HepG2 (cell line): Measurements from ENCODE around the gene AK3. TPM values are rescaled to one million over a fixed set of nuclear protein-coding genes. Genes with fewer than 3 reads are reported as not detected.

ENCODE experiments used
- BRCA1 ChIP-seq: sonication (generic); formaldehyde crosslinking; IDR thresholded peaks from 2 replicates; pipeline ENCODE4 v1.4.0; 2020; ENCODE audit warnings: missing genetic modification reagents
- CHD4 ChIP-seq: fragments of 200-600 bp; sonication (generic); IDR thresholded peaks from 2 replicates; pipeline ENCODE4 v1.7.0; 2017; ENCODE audit warnings: mild to moderate bottlenecking, low read length, borderline replicate concordance
- FOXC1 ChIP-seq: sonication (generic); formaldehyde crosslinking; IDR thresholded peaks from 2 replicates; pipeline ENCODE4 v1.8.0; 2022; ENCODE audit warnings: mild to moderate bottlenecking, missing genetic modification reagents, borderline replicate concordance
- KDM4B ChIP-seq: sonication (generic); formaldehyde crosslinking; IDR thresholded peaks from 2 replicates; pipeline ENCODE4 v1.4.0; 2020; ENCODE audit warnings: missing genetic modification reagents
- POLR2A ChIP-seq, 2 experiments: IDR thresholded peaks; 2 replicates each; pipeline ENCODE4 v1.6.1; 2011; ENCODE audit warnings: low read depth in 2 of 2, low read length in 2 of 2, mild to moderate bottlenecking in 1 of 2, moderate library complexity in 1 of 2; ENCODE audit not compliant: insufficient read depth in 1 of 2
- REXO4 ChIP-seq: sonication (generic); formaldehyde crosslinking; IDR thresholded peaks from 2 replicates; pipeline ENCODE4 v1.8.0; 2022; ENCODE audit warnings: missing genetic modification reagents, mild to moderate bottlenecking, borderline replicate concordance
- RORA ChIP-seq: sonication (generic); formaldehyde crosslinking; IDR thresholded peaks from 2 replicates; pipeline ENCODE4 v1.5.0; 2020; ENCODE audit warnings: mild to moderate bottlenecking, missing genetic modification reagents, moderate library complexity
- SMAD1 ChIP-seq: sonication (generic); formaldehyde crosslinking; IDR thresholded peaks from 2 replicates; pipeline ENCODE4 v1.4.0; 2020; ENCODE audit warnings: missing genetic modification reagents, low read depth, mild to moderate bottlenecking, borderline replicate concordance
- YEATS2 ChIP-seq: sonication (generic); formaldehyde crosslinking; IDR thresholded peaks from 2 replicates; pipeline ENCODE4 v1.4.0; 2020; ENCODE audit warnings: missing genetic modification reagents, borderline replicate concordance
- ZFYVE20 ChIP-seq: sonication (generic); formaldehyde crosslinking; IDR thresholded peaks from 2 replicates; pipeline ENCODE4 v1.8.0; 2023; ENCODE audit warnings: low read depth, mild to moderate bottlenecking, moderate library complexity, missing genetic modification reagents, borderline replicate concordance
- ZNF720 ChIP-seq: sonication (generic); formaldehyde crosslinking; IDR thresholded peaks from 2 replicates; pipeline ENCODE4 v1.4.0; 2020; ENCODE audit warnings: missing genetic modification reagents
- polyA plus RNA-seq, 8 experiments: library from polyadenylated mRNA; depleted of rRNA in 3 of 8; stranded (reverse) in 7 of 8; unstranded in 1 of 8; fragments of >200 nt; fragmentation: Illumina TruSeq in 4 of 8; extraction: Trizol in 4 of 8; gene quantifications; 2 replicates each; pipeline versions ENCODE4 v1.2.1 to v1.2.3, GENCODE V29; 2011 to 2016; ENCODE audit warnings: low read depth in 4 of 8, missing spikeins in 1 of 8, mixed read lengths in 1 of 8; ENCODE audit not compliant: insufficient read depth in 1 of 8
- total RNA-seq, 5 experiments: library from RNA; depleted of rRNA; stranded (reverse); fragments of >200 nt; fragmentation: Illumina TruSeq; extraction: Trizol; gene quantifications; 2 replicates each; pipeline ENCODE4 v1.2.3, GENCODE V29; 2016; ENCODE audit warnings: low read depth in 1 of 5
- TF ChIP-seq, protein P1 (sequence below): sonication (generic); formaldehyde crosslinking; IDR thresholded peaks from 2 replicates; pipeline ENCODE4 v1.8.1; 2023; ENCODE audit warnings: mild to moderate bottlenecking, moderate library complexity, missing genetic modification reagents
- TF ChIP-seq, protein P2 (sequence below): sonication (generic); formaldehyde crosslinking; IDR thresholded peaks from 2 replicates; pipeline ENCODE4 v1.8.0; 2022; ENCODE audit warnings: missing genetic modification reagents, mild to moderate bottlenecking, borderline replicate concordance
- TF ChIP-seq, protein P3 (sequence below): sonication (generic); formaldehyde crosslinking; IDR thresholded peaks from 2 replicates; pipeline ENCODE4 v1.9.0; 2022; ENCODE audit warnings: missing genetic modification reagents, mild to moderate bottlenecking, borderline replicate concordance
- TF ChIP-seq, protein P4 (sequence below): fragments of 450-650 bp; IDR thresholded peaks from 2 replicates; pipeline ENCODE4 v1.6.1; 2017; ENCODE audit warnings: mild to moderate bottlenecking
- TF ChIP-seq, protein P5 (sequence below): sonication (generic); formaldehyde crosslinking; IDR thresholded peaks from 2 replicates; pipeline ENCODE4 v1.5.1; 2020; ENCODE audit warnings: missing genetic modification reagents, mild to moderate bottlenecking, borderline replicate concordance
- TF ChIP-seq, protein P6 (sequence below): sonication (generic); formaldehyde crosslinking; IDR thresholded peaks from 2 replicates; pipeline ENCODE4 v1.4.0; 2020; ENCODE audit warnings: missing genetic modification reagents, borderline replicate concordance

AK3 gene
- total and polyA plus RNA-seq, 2 of the 13 experiments (the other 11 are each of a cell fraction or from before 2014, with no cell fraction given), result 76.8 to 109 TPM

DNA sequence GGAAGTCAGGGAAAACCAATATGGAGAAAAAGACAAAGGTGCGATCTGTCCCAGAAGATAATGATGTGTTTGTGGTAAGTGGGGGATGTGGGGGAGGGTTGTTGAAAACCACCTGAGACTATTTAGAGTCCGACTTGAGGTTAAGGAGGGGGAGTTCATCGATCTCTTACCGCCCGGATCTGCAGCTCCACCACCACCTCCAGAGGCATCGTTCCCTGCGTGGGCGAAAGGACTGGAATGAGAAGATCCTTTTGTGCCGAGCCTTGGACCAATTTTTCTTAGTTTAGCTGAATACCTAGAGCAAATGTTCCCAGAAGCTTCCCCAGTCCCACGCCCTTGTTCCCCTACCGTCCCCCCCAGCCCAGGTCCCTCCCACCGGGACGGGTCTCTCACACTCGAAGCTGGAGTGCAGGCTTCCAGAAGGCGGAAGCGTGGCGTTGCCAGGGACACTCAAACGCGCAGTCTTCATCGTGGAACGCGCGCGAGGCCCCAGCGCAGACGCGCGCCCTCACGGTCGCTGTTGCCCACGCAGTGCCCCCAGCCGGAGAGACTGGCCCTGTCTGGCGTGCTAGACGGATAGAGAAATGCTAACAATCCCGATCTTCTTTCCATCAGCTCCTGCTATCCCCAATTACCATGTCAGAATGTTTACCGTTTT lies 74.8 kb downstream of the AK3 start, which contains the start of gene SPATA6L (continued):
- TF ChIP-seq, protein P1, sequence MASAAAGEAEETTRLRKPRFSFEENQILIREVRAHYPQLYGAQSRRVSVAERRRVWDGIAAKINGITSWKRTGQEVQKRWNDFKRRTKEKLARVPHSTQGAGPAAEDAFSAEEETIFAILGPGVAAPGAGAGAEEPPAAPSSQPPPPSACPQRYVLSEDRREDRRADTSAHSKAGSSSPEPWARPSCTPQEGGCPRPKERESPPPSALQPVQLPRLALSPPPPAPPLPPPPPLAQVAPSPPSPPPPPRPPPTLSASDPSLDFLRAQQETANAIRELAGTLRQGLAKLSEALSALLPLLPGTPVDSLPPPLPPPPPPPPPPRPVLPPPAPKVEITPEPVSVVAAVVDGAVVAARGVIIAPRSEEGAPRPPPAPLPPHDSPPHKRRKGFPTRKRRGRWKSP (CRISPR knock-in tag), result peak; percentile 52; the same call in 1 of the 2 replicates
- TF ChIP-seq CHD4 (no peak), SMAD1 (CRISPR knock-in tag) (no peak), REXO4 (no peak), BRCA1 (CRISPR knock-in tag) (no peak), YEATS2 (CRISPR knock-in tag) (no peak), POLR2A (IDR thresholded peaks at IDR 0.05; ENCODE audit: insufficient read depth in 1 of 2, low read depth in 2 of 2, low read length in 2 of 2) (peak; percentile 39 to 43; a peak in 1 of 4 replicates), ZFYVE20 (CRISPR knock-in tag) (no peak), RORA (CRISPR knock-in tag) (no peak), ZNF720 (CRISPR knock-in tag) (no peak), KDM4B (no peak), FOXC1 (CRISPR knock-in tag) (peak; percentile 67; the same call in 1 of the 2 replicates)
- TF ChIP-seq, protein P2, sequence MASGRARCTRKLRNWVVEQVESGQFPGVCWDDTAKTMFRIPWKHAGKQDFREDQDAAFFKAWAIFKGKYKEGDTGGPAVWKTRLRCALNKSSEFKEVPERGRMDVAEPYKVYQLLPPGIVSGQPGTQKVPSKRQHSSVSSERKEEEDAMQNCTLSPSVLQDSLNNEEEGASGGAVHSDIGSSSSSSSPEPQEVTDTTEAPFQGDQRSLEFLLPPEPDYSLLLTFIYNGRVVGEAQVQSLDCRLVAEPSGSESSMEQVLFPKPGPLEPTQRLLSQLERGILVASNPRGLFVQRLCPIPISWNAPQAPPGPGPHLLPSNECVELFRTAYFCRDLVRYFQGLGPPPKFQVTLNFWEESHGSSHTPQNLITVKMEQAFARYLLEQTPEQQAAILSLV (CRISPR knock-in tag), result no peak
- TF ChIP-seq, protein P3, sequence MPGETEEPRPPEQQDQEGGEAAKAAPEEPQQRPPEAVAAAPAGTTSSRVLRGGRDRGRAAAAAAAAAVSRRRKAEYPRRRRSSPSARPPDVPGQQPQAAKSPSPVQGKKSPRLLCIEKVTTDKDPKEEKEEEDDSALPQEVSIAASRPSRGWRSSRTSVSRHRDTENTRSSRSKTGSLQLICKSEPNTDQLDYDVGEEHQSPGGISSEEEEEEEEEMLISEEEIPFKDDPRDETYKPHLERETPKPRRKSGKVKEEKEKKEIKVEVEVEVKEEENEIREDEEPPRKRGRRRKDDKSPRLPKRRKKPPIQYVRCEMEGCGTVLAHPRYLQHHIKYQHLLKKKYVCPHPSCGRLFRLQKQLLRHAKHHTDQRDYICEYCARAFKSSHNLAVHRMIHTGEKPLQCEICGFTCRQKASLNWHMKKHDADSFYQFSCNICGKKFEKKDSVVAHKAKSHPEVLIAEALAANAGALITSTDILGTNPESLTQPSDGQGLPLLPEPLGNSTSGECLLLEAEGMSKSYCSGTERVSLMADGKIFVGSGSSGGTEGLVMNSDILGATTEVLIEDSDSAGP (CRISPR knock-in tag), result peak; percentile 59
- TF ChIP-seq, protein P4, sequence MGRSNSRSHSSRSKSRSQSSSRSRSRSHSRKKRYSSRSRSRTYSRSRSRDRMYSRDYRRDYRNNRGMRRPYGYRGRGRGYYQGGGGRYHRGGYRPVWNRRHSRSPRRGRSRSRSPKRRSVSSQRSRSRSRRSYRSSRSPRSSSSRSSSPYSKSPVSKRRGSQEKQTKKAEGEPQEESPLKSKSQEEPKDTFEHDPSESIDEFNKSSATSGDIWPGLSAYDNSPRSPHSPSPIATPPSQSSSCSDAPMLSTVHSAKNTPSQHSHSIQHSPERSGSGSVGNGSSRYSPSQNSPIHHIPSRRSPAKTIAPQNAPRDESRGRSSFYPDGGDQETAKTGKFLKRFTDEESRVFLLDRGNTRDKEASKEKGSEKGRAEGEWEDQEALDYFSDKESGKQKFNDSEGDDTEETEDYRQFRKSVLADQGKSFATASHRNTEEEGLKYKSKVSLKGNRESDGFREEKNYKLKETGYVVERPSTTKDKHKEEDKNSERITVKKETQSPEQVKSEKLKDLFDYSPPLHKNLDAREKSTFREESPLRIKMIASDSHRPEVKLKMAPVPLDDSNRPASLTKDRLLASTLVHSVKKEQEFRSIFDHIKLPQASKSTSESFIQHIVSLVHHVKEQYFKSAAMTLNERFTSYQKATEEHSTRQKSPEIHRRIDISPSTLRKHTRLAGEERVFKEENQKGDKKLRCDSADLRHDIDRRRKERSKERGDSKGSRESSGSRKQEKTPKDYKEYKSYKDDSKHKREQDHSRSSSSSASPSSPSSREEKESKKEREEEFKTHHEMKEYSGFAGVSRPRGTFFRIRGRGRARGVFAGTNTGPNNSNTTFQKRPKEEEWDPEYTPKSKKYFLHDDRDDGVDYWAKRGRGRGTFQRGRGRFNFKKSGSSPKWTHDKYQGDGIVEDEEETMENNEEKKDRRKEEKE, result no peak
- TF ChIP-seq, protein P5, sequence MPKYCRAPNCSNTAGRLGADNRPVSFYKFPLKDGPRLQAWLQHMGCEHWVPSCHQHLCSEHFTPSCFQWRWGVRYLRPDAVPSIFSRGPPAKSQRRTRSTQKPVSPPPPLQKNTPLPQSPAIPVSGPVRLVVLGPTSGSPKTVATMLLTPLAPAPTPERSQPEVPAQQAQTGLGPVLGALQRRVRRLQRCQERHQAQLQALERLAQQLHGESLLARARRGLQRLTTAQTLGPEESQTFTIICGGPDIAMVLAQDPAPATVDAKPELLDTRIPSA (CRISPR knock-in tag), result no peak
- TF ChIP-seq, protein P6, sequence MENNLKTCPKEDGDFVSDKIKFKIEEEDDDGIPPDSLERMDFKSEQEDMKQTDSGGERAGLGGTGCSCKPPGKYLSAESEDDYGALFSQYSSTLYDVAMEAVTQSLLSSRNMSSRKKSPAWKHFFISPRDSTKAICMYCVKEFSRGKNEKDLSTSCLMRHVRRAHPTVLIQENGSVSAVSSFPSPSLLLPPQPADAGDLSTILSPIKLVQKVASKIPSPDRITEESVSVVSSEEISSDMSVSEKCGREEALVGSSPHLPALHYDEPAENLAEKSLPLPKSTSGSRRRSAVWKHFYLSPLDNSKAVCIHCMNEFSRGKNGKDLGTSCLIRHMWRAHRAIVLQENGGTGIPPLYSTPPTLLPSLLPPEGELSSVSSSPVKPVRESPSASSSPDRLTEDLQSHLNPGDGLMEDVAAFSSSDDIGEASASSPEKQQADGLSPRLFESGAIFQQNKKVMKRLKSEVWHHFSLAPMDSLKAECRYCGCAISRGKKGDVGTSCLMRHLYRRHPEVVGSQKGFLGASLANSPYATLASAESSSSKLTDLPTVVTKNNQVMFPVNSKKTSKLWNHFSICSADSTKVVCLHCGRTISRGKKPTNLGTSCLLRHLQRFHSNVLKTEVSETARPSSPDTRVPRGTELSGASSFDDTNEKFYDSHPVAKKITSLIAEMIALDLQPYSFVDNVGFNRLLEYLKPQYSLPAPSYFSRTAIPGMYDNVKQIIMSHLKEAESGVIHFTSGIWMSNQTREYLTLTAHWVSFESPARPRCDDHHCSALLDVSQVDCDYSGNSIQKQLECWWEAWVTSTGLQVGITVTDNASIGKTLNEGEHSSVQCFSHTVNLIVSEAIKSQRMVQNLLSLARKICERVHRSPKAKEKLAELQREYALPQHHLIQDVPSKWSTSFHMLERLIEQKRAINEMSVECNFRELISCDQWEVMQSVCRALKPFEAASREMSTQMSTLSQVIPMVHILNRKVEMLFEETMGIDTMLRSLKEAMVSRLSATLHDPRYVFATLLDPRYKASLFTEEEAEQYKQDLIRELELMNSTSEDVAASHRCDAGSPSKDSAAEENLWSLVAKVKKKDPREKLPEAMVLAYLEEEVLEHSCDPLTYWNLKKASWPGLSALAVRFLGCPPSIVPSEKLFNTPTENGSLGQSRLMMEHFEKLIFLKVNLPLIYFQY (CRISPR knock-in tag), result no peak
